Posterior vena cava (tissue), 2 donors: ENCODE data around the gene PRDM5. TPM values are rescaled to one million over a fixed set of nuclear protein-coding genes. Genes with fewer than 3 reads are reported as not detected.

ENCODE experiments used
- DNase-seq: peaks from one replicate; pipeline ENCODE4 v3.0.0-alpha.2; 2020; ENCODE audit warnings: low spot score
- intact Hi-C, 2 donors: fragments of 100-400 bp; cut with DNase I; formaldehyde crosslinking; loops; one replicate each; pipeline versions ENCODE4 v1.14.1 to v1.14.2; 2022 to 2023
- total RNA-seq, 2 donors: library from RNA; stranded (reverse); fragmentation: NEBNext Ultra II Directional; extraction: Animal tissue kit (Norgen Biotek cat#: 25700); gene quantifications; one replicate each; pipeline ENCODE4 v1.2.1, GENCODE V29; 2021
- donor health status: DM: yes; HTN: yes; CAD: no.
- donor health status: DM: yes; HTN: yes; CAD: no.

PRDM5 gene
- total RNA-seq, 2 donors from 2014 or later, result 16.3 to 19.4 TPM

- DNase-seq, result no peak
- intact Hi-C loops, result no loop called here
These were observed 57.6 kb downstream of the PRDM5 start for GRCh38 chr4:120864969-120865368.

- no peak for DNase-seq
- intact Hi-C loops, result no loop called here
These were observed 60.1 kb downstream of the PRDM5 start for GRCh38 chr4:120862432-120862831.

GRCh38 chr4:120861852-120862251, 60.7 kb downstream of the PRDM5 start:
- intact Hi-C loops, result no loop called here
- no peak for DNase-seq

GRCh38 chr4:120858776-120859175, 63.8 kb downstream of the PRDM5 start:
- intact Hi-C loops, result no loop called here
- no peak for DNase-seq

GRCh38 chr4:120857312-120857711, 65.2 kb downstream of the PRDM5 start:
- intact Hi-C loops, result no loop called here
- no peak for DNase-seq

GRCh38 chr4:120856294-120856693, 66.2 kb downstream of the PRDM5 start:
- intact Hi-C loops, result no loop called here
- DNase-seq, result no peak

- intact Hi-C loops, result no loop called here
- no peak for DNase-seq
These were observed 67.1 kb downstream of the PRDM5 start for GRCh38 chr4:120855307-120856001.

GRCh38 chr4:120853161-120853935, 69.2 kb downstream of the PRDM5 start:
- no peak for DNase-seq
- intact Hi-C loops, result no loop called here

- intact Hi-C loops, result no loop called here
- no peak for DNase-seq
These were observed 72.4 kb downstream of the PRDM5 start for GRCh38 chr4:120850018-120850599.

- DNase-seq, result no peak
These were observed 75.4 kb downstream of the PRDM5 start for GRCh38 chr4:120847019-120847582.

GRCh38 chr4:120844528-120844921, 78.0 kb downstream of the PRDM5 start:
- intact Hi-C loops, result no loop called here

More at GRCh38 chr4:120847019-120847582, 75.4 kb downstream of the PRDM5 start:
- intact Hi-C loops, result no loop called here

GRCh38 chr4:120843849-120844527, 78.5 kb downstream of the PRDM5 start:
- intact Hi-C loops, result no loop called here
- no peak for DNase-seq

More at GRCh38 chr4:120844528-120844921, 78.0 kb downstream of the PRDM5 start:
- DNase-seq, result no peak

GRCh38 chr4:120842031-120842430, 80.5 kb downstream of the PRDM5 start:
- no peak for DNase-seq
- intact Hi-C loops, result no loop called here

- no peak for DNase-seq
- intact Hi-C loops, result no loop called here
These were observed 80.9 kb downstream of the PRDM5 start for GRCh38 chr4:120841580-120841979.

GRCh38 chr4:120839974-120840751, 82.4 kb downstream of the PRDM5 start:
- intact Hi-C loops, result no loop called here
- peak; percentile 76 for DNase-seq

GRCh38 chr4:120839334-120839973, 83.1 kb downstream of the PRDM5 start:
- peak; percentile 68 for DNase-seq
- intact Hi-C loops, result no loop called here

GRCh38 chr4:120838784-120839183, 83.7 kb downstream of the PRDM5 start:
- intact Hi-C loops, result no loop called here
- DNase-seq, result no peak

- intact Hi-C loops, result no loop called here
These were observed 84.9 kb downstream of the PRDM5 start for GRCh38 chr4:120837656-120838055.

More at GRCh38 chr4:120837656-120838055, 84.9 kb downstream of the PRDM5 start:
- DNase-seq, result no peak
